Measurements from ENCODE around the gene TMPRSS3. TPM values are rescaled to one million over a fixed set of nuclear protein-coding genes. Genes with fewer than 3 reads are reported as not detected.

Gene TMPRSS3
- total RNA-seq, 4 donors from 2014 or later, result not detected

- no peak for DNase-seq (ENCODE audit: extremely low spot score)
- H3K27me3 ChIP-seq, result peaks cover 0 to 55% (median 0%) of the 10 kb centered on the region in 4 donors
- intact Hi-C loops (cut with DNase I), result no loop called here
- no peaks in the 10 kb centered on the region for H3K4me1 ChIP-seq
- TF ChIP-seq CTCF (IDR thresholded peaks at IDR 0.05) (no peak), POLR2AphosphoS5 (IDR thresholded peaks at IDR 0.05) (no peak), POLR2A (IDR thresholded peaks at IDR 0.05; ENCODE audit: low read depth) (no peak), EP300 (IDR thresholded peaks at IDR 0.05) (no peak)
- H3K9me3 ChIP-seq, result no peaks in the 10 kb centered on the region
- no peak overlapping the region for H3K4me3 ChIP-seq
- 67% methylated on average over 6 of the region's 16 CpGs for WGBS
- H3K36me3 ChIP-seq, result no peaks in the 10 kb centered on the region
- no peak overlapping the region for H3K27ac ChIP-seq (replicated peaks in 1 of 4)
Measured at GRCh38 chr21:42369821-42370220, 26.0 kb downstream of the TMPRSS3 start.

- H3K4me1 ChIP-seq, result no peaks in the 10 kb centered on the region
- no peak for DNase-seq (ENCODE audit: extremely low spot score)
- WGBS, result 83% methylated on average over 14 of the region's 14 CpGs
- no peak overlapping the region for H3K27ac ChIP-seq (replicated peaks in 1 of 4)
- H3K4me3 ChIP-seq, result no peak overlapping the region
- no peaks in the 10 kb centered on the region for H3K36me3 ChIP-seq
- peaks cover 0 to 59% (median 0%) of the 10 kb centered on the region in 4 donors for H3K27me3 ChIP-seq
- TF ChIP-seq CTCF (IDR thresholded peaks at IDR 0.05) (no peak), EP300 (IDR thresholded peaks at IDR 0.05) (no peak), POLR2A (IDR thresholded peaks at IDR 0.05; ENCODE audit: low read depth) (no peak), POLR2AphosphoS5 (IDR thresholded peaks at IDR 0.05) (no peak)
- no peaks in the 10 kb centered on the region for H3K9me3 ChIP-seq
- intact Hi-C loops (cut with DNase I), result no loop called here
Measured at GRCh38 chr21:42367367-42368165, 28.3 kb downstream of the TMPRSS3 start.

- TF ChIP-seq EP300 (IDR thresholded peaks at IDR 0.05) (no peak), CTCF (IDR thresholded peaks at IDR 0.05) (no peak), POLR2A (IDR thresholded peaks at IDR 0.05; ENCODE audit: low read depth) (no peak), POLR2AphosphoS5 (IDR thresholded peaks at IDR 0.05) (no peak)
- no peaks in the 10 kb centered on the region for H3K9me3 ChIP-seq
- peaks cover 0 to 69% (median 0%) of the 10 kb centered on the region in 4 donors for H3K27me3 ChIP-seq
- H3K4me1 ChIP-seq, result no peaks in the 10 kb centered on the region
- H3K4me3 ChIP-seq, result no peak within 1 kb of the TSS
- H3K36me3 ChIP-seq, result no peaks in the 10 kb centered on the region
- WGBS, result 95% methylated on average over 19 of the region's 19 CpGs
- no peak for DNase-seq (ENCODE audit: extremely low spot score)
- intact Hi-C loops (cut with DNase I), result no loop called here
- no peak within 1 kb of the TSS for H3K27ac ChIP-seq (replicated peaks in 1 of 4)
Measured at GRCh38 chr21:42366292-42367010, 29.4 kb downstream of the TMPRSS3 start, which contains the start of gene TFF1. TSS of gene TFF1 (minus strand) at chr21:42366535. CDS start at chr21:42366495, 40 bp downstream.

- 40% methylated on average over 1 of the region's 6 CpGs for WGBS
- Histone ChIP-seq H3K27ac (replicated peaks in 1 of 4) (no peak overlapping the region), H3K4me1 (no peaks in the 10 kb centered on the region), H3K36me3 (no peaks in the 10 kb centered on the region), H3K27me3 (peaks cover 0 to 70% (median 0%) of the 10 kb centered on the region in 4 donors), H3K4me3 (no peak overlapping the region), H3K9me3 (no peaks in the 10 kb centered on the region)
- DNase-seq (ENCODE audit: extremely low spot score), result no peak
- intact Hi-C loops (cut with DNase I), result no loop called here
- TF ChIP-seq CTCF (IDR thresholded peaks at IDR 0.05), result no peak
- TF ChIP-seq EP300 (IDR thresholded peaks at IDR 0.05), result no peak
- no peak for TF ChIP-seq POLR2AphosphoS5 (IDR thresholded peaks at IDR 0.05)
- no peak for TF ChIP-seq POLR2A (IDR thresholded peaks at IDR 0.05; ENCODE audit: low read depth)
Measured at GRCh38 chr21:42365770-42366169, 30.1 kb downstream of the TMPRSS3 start.
